ENCODE data around the gene LONP2. TPM values are rescaled to one million over a fixed set of nuclear protein-coding genes. Genes with fewer than 3 reads are reported as not detected.

The LONP2 gene
- total and polyA plus RNA-seq, 9 of the 15 experiments (the other 6 are each of a cell fraction or from before 2014, with no cell fraction given) = 8.1 to 41.2 (median 25.6) TPM

- TF ChIP-seq NUFIP1 (IDR thresholded peaks at IDR 0.05; ENCODE audit: partially characterized antibody) (no peak), MEIS2 (IDR thresholded peaks at IDR 0.05; ENCODE audit: partially characterized antibody) (peak; percentile 44), MAFK (IDR thresholded peaks at IDR 0.05; ENCODE audit: low read length) (0 out of 2 replicates have a peak, but pooled peaks have one; percentile 7), MEF2A (IDR thresholded peaks at IDR 0.05; ENCODE audit: control insufficient read depth, low read depth, low read length) (no peak), POLR2G (IDR thresholded peaks at IDR 0.05; ENCODE audit: low read depth, low read length) (peak; percentile 98), ZC3H8 (IDR thresholded peaks at IDR 0.05) (no peak), OTX1 (CRISPR knock-in tag; IDR thresholded peaks at IDR 0.05) (no peak), ZNF511 (CRISPR knock-in tag; IDR thresholded peaks at IDR 0.05) (no peak), ZFP36 (IDR thresholded peaks at IDR 0.05; ENCODE audit: low read depth, low read length, partially characterized antibody) (no peak), ZNF785 (CRISPR knock-in tag; IDR thresholded peaks at IDR 0.05) (no peak), HOMEZ (CRISPR knock-in tag; IDR thresholded peaks at IDR 0.05) (no peak), SRSF1 (IDR thresholded peaks at IDR 0.05; ENCODE audit: low read depth, low read length) (no peak), KAT8 (IDR thresholded peaks at IDR 0.05; ENCODE audit: low read depth) (no peak), HMG20B (CRISPR knock-in tag; IDR thresholded peaks at IDR 0.05) (no peak), CCNT2 (IDR thresholded peaks at IDR 0.05; ENCODE audit: borderline replicate concordance, extremely low read depth, insufficient read length, low read depth, low read length) (peak; percentile 88), BRF1 (IDR thresholded peaks at IDR 0.05; ENCODE audit: borderline replicate concordance, extremely low read depth, insufficient read length) (no peak), CHD4 (IDR thresholded peaks at IDR 0.05; ENCODE audit: insufficient read depth, insufficient replicate concordance, low read depth, low read length, poor library complexity, severe bottlenecking) (no peak), TAF7 (tag; IDR thresholded peaks at IDR 0.05) (peak; percentile 58), HSF4 (CRISPR knock-in tag; IDR thresholded peaks at IDR 0.05; ENCODE audit: borderline replicate concordance) (no peak)
- TF ChIP-seq, protein P1, sequence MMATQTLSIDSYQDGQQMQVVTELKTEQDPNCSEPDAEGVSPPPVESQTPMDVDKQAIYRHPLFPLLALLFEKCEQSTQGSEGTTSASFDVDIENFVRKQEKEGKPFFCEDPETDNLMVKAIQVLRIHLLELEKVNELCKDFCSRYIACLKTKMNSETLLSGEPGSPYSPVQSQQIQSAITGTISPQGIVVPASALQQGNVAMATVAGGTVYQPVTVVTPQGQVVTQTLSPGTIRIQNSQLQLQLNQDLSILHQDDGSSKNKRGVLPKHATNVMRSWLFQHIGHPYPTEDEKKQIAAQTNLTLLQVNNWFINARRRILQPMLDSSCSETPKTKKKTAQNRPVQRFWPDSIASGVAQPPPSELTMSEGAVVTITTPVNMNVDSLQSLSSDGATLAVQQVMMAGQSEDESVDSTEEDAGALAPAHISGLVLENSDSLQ (IDR thresholded peaks at IDR 0.05) = no peak
Measured at GRCh38 chr16:48365601-48366164, 121.6 kb downstream of the LONP2 start (continued).
